ENCODE data around the gene PAFAH1B2. TPM values are rescaled to one million over a fixed set of nuclear protein-coding genes. Genes with fewer than 3 reads are reported as not detected.
A peak's percentile ranks its signal among the peaks of the same experiment; 100 is the strongest.

Gene PAFAH1B2
- total RNA-seq, 1 donor from 2014 or later, result 134 TPM

GRCh38 chr11:117198613-117199012, 54.5 kb downstream of the PAFAH1B2 start:
- Mint-ChIP-seq H3K36me3 (ENCODE audit: low read depth) (peaks cover under 1% of the 10 kb centered on the region), H3K4me1 (peaks cover 17% of the 10 kb centered on the region), H3K27ac (ENCODE audit: unreplicated experiment) (peak overlapping the region; percentile 19), H3K4me3 (peak overlapping the region; percentile 44), H3K9me3 (no peaks in the 10 kb centered on the region), H3K27me3 (ENCODE audit: low read depth) (peaks cover 13% of the 10 kb centered on the region)
- no peak for DNase-seq (ENCODE audit: low read depth, low spot score)
- TF ChIP-seq CTCF (conservative IDR thresholded peaks at IDR 0.05), result no peak

GRCh38 chr11:117199053-117199915, 55.2 kb downstream of the PAFAH1B2 start, which contains the start of gene TAGLN:
TSS of gene TAGLN (plus strand) at chr11:117199370. CDS start at chr11:117203014, 3,644 bp downstream.
- Mint-ChIP-seq H3K9me3 (no peaks in the 10 kb centered on the region), H3K36me3 (ENCODE audit: low read depth) (peaks cover 5% of the 10 kb centered on the region), H3K4me1 (peaks cover 17% of the 10 kb centered on the region), H3K27ac (ENCODE audit: unreplicated experiment) (peak within 1 kb of the TSS; percentile 19), H3K27me3 (ENCODE audit: low read depth) (peaks cover 13% of the 10 kb centered on the region), H3K4me3 (peak within 1 kb of the TSS; percentile 57)
- peak; percentile 15 for DNase-seq (ENCODE audit: low read depth, low spot score)
- no peak for TF ChIP-seq CTCF (conservative IDR thresholded peaks at IDR 0.05)

GRCh38 chr11:117199916-117200812, 56.1 kb downstream of the PAFAH1B2 start:
- peak overlapping the region; percentile 57 for H3K4me3 Mint-ChIP-seq
- H3K27me3 Mint-ChIP-seq (ENCODE audit: low read depth), result peaks cover 13% of the 10 kb centered on the region
- no peak overlapping the region for H3K27ac Mint-ChIP-seq (ENCODE audit: unreplicated experiment)
- no peaks in the 10 kb centered on the region for H3K9me3 Mint-ChIP-seq
- DNase-seq (ENCODE audit: low read depth, low spot score), result no peak
- TF ChIP-seq CTCF (conservative IDR thresholded peaks at IDR 0.05), result no peak
- H3K4me1 Mint-ChIP-seq, result peaks cover 17% of the 10 kb centered on the region
- H3K36me3 Mint-ChIP-seq (ENCODE audit: low read depth), result peaks cover 5% of the 10 kb centered on the region

GRCh38 chr11:117200813-117201657, 56.9 kb downstream of the PAFAH1B2 start:
- peaks cover 5% of the 10 kb centered on the region for H3K36me3 Mint-ChIP-seq (ENCODE audit: low read depth)
- peaks cover 13% of the 10 kb centered on the region for H3K27me3 Mint-ChIP-seq (ENCODE audit: low read depth)
- H3K4me1 Mint-ChIP-seq, result peaks cover 17% of the 10 kb centered on the region
- H3K4me3 Mint-ChIP-seq, result no peak overlapping the region
- no peak overlapping the region for H3K27ac Mint-ChIP-seq (ENCODE audit: unreplicated experiment)
- TF ChIP-seq CTCF (conservative IDR thresholded peaks at IDR 0.05), result no peak
- DNase-seq (ENCODE audit: low read depth, low spot score), result no peak
- H3K9me3 Mint-ChIP-seq, result no peaks in the 10 kb centered on the region
